Pons (tissue), 1 donor: ENCODE measurements around the gene ATP2A1.

ENCODE experiments used
- DNase-seq: peaks from one replicate; pipeline ENCODE4 v3.0.0-alpha.2; 2016; ENCODE audit warnings: low spot score

Gene ATP2A1

GRCh38 chr16:28878083-28878926, at the start of gene ATP2A1:
Gene ATP2A1 (plus strand): TSS chr16:28878488. CDS start chr16:28878672, 184 bp downstream.
- no peak for DNase-seq

DNA sequence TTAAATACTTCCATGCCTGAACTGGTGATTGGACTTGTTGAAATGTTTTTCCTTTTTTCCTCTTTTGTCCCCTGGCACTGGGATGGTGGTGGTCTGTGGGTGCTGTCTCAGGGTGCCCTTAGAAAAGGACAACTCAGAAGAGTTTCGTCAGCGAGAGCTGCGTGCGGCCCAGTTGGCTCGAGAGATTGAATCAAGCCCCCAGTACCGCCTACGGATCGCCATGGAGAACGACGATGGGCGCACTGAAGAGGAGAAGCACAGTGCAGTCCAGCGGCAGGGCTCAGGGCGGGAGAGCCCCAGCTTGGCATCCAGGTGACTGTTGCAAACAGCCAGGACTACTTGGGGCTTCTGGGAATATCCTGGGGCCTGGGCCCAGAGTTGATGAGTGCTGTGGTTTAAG, 48.5 kb upstream of the ATP2A1 start:
- DNase-seq, result no peak

- DNase-seq, result no peak
These were observed 47.8 kb upstream of the ATP2A1 start for GRCh38 chr16:28830531-28830930.

DNA sequence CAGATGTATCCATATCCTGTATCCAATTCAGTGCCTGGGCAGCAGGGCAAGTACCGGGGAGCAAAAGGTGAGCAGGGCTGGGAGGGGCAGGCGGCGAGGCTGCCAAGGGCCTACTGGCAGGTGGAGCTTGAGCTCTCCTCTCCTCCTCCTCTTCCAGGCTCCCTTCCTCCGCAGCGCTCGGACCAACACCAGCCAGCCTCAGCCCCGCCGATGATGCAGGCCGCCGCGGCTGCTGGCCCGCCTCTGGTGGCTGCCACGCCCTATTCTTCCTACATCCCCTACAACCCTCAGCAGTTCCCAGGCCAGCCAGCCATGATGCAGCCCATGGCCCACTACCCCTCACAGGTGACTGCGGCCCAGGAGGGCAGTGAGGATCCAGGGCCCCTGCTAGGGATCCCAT, 43.9 kb upstream of the ATP2A1 start:
- DNase-seq, result no peak

- no peak for DNase-seq
These were observed 43.1 kb upstream of the ATP2A1 start for GRCh38 chr16:28834873-28835863.

GRCh38 chr16:28835864-28836760, 42.2 kb upstream of the ATP2A1 start:
- no peak for DNase-seq

DNA sequence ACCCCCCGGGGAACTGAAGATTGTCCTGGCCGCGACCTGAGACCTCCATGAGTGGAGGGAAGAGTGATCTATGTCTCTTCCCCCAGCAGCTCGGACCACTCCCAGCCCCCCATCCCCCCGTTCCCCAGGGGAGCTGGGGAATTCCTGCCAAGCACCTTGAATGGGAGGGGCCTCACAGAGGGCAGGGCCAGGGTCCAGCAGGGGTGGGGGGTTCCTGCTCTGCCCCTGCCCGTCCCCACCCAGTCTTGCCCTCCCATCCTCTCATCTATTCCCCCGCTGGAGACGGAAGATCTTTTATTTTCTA, 41.6 kb upstream of the ATP2A1 start:
- no peak for DNase-seq

DNA sequence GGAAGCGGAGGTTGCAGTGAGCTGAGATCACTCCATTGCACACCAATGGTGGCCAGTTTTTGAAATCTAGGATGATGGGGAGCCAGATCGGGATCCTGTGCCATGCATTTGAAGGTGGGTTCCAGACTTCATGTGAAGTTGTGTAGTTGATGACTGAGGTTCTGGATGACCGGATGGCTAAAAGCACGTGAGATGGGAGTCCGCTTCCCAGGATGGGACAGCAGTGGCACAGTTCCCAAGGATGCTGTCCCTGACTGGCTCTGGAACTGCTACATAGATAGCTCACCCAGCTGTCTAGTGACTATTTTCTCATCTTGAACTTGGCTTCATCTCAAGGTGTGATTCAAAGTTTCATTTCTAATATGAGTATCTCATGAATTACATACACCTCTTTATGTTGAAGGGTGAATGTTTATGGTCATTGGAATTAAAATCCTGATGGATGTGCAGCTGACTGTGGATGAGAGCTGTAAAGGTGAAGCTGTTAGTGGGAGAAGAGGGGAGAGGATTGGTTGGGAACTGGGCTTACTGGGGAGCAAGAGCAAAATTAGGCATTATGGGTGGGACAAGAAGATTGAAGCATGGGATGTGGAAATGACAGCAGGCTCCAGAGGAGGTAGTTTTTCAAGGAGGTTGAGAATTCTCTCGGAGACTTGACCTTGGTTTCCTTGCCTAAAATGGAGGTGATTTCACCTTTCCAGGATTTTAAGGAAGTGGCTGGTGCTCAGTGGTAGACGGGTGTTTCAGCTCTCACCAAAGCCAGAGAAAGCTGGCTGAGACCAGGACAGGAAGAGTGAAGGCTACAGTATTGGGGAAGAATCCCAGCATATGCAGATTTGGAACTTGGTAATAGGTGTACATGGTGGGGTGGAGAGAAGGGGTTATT, 40.4 kb upstream of the ATP2A1 start:
- DNase-seq, result no peak

- no peak for DNase-seq
These were observed 39.8 kb upstream of the ATP2A1 start for GRCh38 chr16:28838558-28838918.

GRCh38 chr16:28839004-28839639, 39.2 kb upstream of the ATP2A1 start:
- DNase-seq, result no peak

DNA sequence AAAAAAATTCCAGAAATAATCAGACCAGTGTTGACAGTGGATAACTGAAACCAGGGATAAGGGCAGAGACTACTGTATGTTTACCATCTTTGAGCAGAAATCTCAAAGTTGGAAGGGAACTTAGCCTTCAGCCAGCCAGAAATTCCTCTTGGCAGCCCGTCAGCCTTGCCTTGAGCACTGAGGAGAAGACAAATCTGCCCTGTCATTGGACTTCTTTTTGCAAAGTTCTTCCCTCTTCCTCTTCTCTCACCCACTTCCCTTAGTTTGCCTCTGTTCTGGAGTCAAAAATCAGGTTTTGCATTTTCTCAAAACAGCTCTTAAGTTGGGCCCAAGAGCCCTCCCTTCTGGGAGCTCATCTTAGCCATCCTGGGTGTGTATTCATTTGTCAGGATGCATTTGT, 38.4 kb upstream of the ATP2A1 start:
- no peak for DNase-seq

- DNase-seq, result no peak
These were observed 35.6 kb upstream of the ATP2A1 start for GRCh38 chr16:28842696-28843095.

DNA sequence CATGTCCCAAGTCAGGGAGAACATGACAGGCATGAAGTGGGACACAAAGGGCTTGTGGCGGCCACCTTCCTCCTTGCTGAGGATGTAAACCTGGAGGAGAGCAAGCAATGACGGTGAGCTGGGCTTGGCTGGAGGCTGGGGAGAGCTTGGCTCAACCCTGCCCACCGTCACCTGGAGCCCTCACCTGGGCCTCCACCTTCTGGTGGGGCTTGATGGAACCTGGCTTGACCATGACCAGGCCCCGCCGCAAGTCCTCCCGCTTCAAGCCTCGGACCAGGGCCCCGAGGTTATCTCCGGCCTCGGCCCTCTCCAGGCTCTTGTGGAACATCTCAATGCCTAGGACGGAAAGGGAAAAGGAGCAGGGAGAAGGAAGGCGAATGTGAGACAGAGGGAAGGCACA, 34.5 kb upstream of the ATP2A1 start:
- DNase-seq, result no peak

- DNase-seq, result no peak
These were observed 33.9 kb upstream of the ATP2A1 start for GRCh38 chr16:28844226-28844885.

DNA sequence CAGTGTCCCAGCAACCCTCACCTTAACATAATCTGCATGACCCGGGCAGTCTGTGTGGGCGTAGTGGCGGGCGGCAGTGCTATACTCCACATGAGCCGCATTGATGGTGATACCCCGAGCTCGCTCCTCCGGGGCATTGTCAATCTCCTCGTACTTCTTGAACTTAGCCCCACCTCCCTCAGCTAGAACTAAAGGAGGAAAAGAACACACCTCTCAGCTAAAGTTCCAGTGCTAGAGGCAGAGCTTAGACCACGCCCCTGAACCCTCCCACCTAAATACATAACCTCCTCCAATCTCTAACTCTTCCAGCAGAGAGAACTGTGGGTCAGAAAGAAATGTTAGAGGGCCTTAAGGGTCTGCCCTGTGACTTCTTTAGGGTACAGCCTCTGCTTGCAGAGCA, 33.0 kb upstream of the ATP2A1 start:
- DNase-seq, result no peak

- DNase-seq, result no peak
These were observed 32.6 kb upstream of the ATP2A1 start for GRCh38 chr16:28845761-28846079.

DNA sequence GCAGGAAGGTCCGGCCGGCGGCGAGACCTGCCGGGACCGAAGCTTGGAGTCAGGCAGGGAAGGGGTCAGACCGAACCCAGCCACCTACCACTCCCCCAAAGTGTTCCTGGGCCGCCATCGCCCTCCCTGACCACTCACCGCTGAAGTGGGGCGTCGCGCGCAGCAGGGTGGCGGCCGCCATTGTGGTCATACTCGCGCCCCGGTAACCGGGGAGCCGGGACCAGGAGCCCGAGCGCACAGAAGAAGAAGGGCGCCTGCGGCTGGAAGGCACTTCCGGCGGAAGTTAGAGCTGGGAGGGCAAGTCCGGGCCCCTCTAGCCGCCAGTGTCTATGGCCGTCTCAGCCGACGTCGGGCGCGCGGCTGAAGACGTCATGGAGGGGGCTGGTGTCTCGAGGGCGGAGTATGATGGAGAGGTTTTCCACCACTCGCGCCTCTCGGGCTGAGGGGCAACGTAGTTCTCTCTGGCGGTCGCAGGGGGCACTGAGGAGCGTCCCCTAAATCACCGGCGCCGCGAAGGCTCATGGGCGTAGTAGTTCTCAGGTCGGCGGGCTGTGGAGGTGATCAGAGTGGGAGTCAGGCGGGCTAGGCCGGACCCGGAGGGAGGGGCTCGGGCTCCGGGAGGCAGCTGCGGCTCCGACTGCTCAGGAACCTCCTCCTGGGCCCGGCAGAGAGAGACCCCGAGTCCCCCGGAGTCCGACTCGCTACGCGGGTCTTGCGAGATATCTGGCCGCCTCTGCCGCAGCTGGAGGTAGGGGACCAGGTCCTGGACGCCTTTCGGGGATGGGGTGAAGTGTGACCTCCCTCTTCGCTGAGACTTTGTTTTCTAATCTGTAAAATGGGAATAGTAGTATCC, 32.0 kb upstream of the ATP2A1 start, which contains the start of gene TUFM:
Gene TUFM (minus strand): TSS at position 269 of the 853 bp plus-strand sequence. CDS start 79 bp downstream, at position 190.
- peak; percentile 98 for DNase-seq

DNA sequence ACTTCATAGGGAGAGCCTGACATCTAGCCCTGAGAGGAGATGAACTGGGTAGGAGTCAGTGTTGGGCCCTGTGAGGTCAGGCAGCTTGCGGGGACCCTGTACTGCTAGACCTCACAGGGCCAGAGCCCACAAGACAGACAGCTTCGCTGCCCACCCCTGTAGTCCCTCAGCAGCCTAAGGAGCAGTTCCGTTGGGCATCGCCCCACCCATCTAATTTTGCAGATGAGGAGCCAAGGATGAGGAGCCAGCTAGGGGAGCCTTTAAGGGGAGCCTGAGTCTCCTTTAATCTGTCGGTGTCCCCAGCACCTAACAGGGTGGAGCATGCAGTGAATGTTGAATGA, 31.4 kb upstream of the ATP2A1 start:
- peak; percentile 28 for DNase-seq

DNA sequence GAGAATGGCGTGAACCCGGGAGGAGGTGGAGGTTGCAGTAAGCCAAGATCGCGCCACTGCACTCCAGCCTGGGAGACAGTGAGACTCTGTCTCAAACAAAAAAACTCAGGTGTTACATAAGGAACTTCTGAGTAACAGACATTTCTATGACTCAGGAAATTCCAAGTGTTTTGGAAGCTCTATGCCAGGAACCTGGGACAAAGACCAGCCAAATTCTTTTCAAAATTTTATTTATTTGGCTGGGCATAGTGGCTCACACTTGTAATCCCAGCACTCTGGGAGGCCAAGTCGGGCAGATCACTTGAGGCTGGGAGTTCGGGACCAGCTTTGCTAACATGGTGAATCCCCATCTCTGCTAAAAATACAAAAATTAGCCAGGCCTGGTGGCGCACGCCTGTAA, 19.9 kb upstream of the ATP2A1 start:
- DNase-seq, result no peak
